Prostate gland (tissue), 2 donors: ENCODE data around the gene RAB20. TPM values are rescaled to one million over a fixed set of nuclear protein-coding genes. Genes with fewer than 3 reads are reported as not detected.

ENCODE experiments used
- DNase-seq: peaks from one replicate; pipeline ENCODE4 v3.0.0-alpha.2; 2019; ENCODE audit warnings: low spot score
- H3K27ac ChIP-seq, 2 donors: fragments of 200-600 bp; sonication (generic); 2 replicates each; pipeline ENCODE4 v1.5.1; 2017 to 2019
- H3K27me3 ChIP-seq: fragments of 200-600 bp; sonication (generic); replicated peaks from 2 replicates; pipeline ENCODE4 v1.5.1; 2019; ENCODE audit not compliant: insufficient read depth
- H3K36me3 ChIP-seq, 2 donors: fragments of 200-600 bp; sonication (generic); 1 replicate in 1 of 2; 2 replicates in 1 of 2; pipeline versions ENCODE4 v1.5.1 to v1.8.1; 2017 to 2019
- H3K4me1 ChIP-seq: fragments of 200-600 bp; sonication (generic); replicated peaks from 2 replicates; pipeline ENCODE4 v1.5.1; 2019
- H3K4me3 ChIP-seq, 2 donors: fragments of 200-600 bp; sonication (generic); 2 replicates each; pipeline ENCODE4 v1.5.1; 2017 to 2019
- H3K9me3 ChIP-seq: fragments of 200-600 bp; sonication (generic); 2 replicates; pipeline ENCODE4 v1.5.1; 2017
- POLR2A ChIP-seq: fragments of 450-650 bp; IDR thresholded peaks from one replicate; pipeline ENCODE4 v1.6.1; 2016; ENCODE audit warnings: antibody characterized with exemption, mild to moderate bottlenecking
- POLR2AphosphoS5 ChIP-seq: sonication (generic); formaldehyde crosslinking; IDR thresholded peaks from one replicate; pipeline ENCODE4 v1.6.1; 2017; ENCODE audit warnings: antibody characterized with exemption
- WGBS: methylation state at CpG from one replicate; pipeline ENCODE4 v1.1.5; 2018; 5-methylcytosine and 5-hydroxymethylcytosine counted together
- intact Hi-C: fragments of 100-400 bp; cut with DNase I; formaldehyde crosslinking; loops from one replicate; pipeline ENCODE4 v1.14.2; 2022
- total RNA-seq, 2 donors: library from RNA; depleted of rRNA; stranded (reverse); fragments of >200 nt; gene quantifications; one replicate each; pipeline ENCODE4 v1.1.0, GENCODE V29; 2016
- TF ChIP-seq, protein P1 (sequence below), 4 experiments: fragments of 200-600 bp in 2 of 4; fragments of 450-650 bp in 2 of 4; sonication (generic) in 2 of 4; IDR thresholded peaks; 1 replicate in 3 of 4; 2 replicates in 1 of 4; pipeline ENCODE4 v1.5.1; 2016 to 2019; ENCODE audit warnings: antibody characterized with exemption in 4 of 4, mild to moderate bottlenecking in 2 of 4, moderate library complexity in 2 of 4

Gene RAB20
- total RNA-seq, 2 donors from 2014 or later = 24.0 to 42.1 TPM

DNA sequence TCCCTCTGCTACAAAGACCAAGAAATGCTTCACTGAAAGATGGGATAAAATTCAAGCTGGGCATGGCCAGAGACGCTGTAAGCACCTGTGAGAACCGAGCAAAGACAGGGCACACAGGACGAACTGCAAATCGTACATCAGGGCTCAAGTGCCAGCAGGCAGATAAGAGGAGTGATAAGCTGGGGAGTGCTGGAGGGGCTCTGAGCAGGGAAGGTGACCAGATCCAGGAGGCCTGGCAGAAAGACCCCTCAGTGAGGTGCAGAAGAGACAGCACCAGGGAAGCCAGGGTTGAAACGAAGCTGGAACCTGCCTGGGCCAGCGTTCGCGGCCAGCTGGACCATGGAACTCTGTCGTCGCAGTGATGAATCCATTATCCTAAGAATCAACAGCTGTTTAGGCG is 10.2 kb downstream of the RAB20 start:
- DNase-seq = no peak
- 35% methylated on average over 11 of the region's 11 CpGs for WGBS
- Histone ChIP-seq H3K9me3 (no peaks in the 10 kb centered on the region), H3K27ac (no peak overlapping the region), H3K4me1 (peaks cover 2% of the 10 kb centered on the region), H3K36me3 (no peaks in the 10 kb centered on the region), H3K4me3 (no peak overlapping the region), H3K27me3 (no peaks in the 10 kb centered on the region)
- TF ChIP-seq, protein P1, sequence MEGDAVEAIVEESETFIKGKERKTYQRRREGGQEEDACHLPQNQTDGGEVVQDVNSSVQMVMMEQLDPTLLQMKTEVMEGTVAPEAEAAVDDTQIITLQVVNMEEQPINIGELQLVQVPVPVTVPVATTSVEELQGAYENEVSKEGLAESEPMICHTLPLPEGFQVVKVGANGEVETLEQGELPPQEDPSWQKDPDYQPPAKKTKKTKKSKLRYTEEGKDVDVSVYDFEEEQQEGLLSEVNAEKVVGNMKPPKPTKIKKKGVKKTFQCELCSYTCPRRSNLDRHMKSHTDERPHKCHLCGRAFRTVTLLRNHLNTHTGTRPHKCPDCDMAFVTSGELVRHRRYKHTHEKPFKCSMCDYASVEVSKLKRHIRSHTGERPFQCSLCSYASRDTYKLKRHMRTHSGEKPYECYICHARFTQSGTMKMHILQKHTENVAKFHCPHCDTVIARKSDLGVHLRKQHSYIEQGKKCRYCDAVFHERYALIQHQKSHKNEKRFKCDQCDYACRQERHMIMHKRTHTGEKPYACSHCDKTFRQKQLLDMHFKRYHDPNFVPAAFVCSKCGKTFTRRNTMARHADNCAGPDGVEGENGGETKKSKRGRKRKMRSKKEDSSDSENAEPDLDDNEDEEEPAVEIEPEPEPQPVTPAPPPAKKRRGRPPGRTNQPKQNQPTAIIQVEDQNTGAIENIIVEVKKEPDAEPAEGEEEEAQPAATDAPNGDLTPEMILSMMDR (IDR thresholded peaks at IDR 0.05) = no peak
- TF ChIP-seq POLR2A (no peak), POLR2AphosphoS5 (no peak)
- intact Hi-C loops = no loop called here

DNA sequence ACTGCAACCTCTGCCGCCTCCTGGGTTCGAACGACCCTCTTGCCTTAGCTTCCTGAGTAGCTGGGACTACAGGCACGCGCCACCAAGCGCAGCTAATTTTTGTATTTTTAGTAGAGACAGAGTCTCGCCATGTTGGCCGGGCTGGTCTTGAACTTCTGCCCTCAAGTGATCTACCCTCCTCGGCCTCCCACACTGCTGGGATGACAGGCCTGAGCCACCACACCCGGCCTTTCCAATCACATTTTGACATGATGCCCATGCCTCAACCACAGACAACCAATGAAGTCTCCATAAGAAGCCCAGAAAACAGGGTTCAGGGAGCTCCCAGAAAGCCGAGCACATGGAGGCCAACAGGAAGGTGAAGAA is 11.7 kb downstream of the RAB20 start:
- no peaks in the 10 kb centered on the region for H3K9me3 ChIP-seq

GRCh38 chr13:110548891-110549794 is 12.4 kb downstream of the RAB20 start:
- Histone ChIP-seq H3K4me3 (no peak overlapping the region), H3K27ac (no peak overlapping the region), H3K4me1 (no peaks in the 10 kb centered on the region), H3K9me3 (no peaks in the 10 kb centered on the region), H3K36me3 (no peaks in the 10 kb centered on the region), H3K27me3 (no peaks in the 10 kb centered on the region)
- TF ChIP-seq POLR2AphosphoS5 (no peak), POLR2A (no peak)
- TF ChIP-seq, protein P1 (IDR thresholded peaks at IDR 0.05) = no peak
- DNase-seq = no peak
- 84% methylated on average over 7 of the region's 7 CpGs for WGBS
- intact Hi-C loops = no loop called here

More for the DNA sequence above, 11.7 kb downstream of the RAB20 start:
- WGBS = 98% methylated on average over 11 of the region's 11 CpGs
- Histone ChIP-seq H3K36me3 (no peaks in the 10 kb centered on the region), H3K4me3 (no peak overlapping the region), H3K27me3 (no peaks in the 10 kb centered on the region), H3K27ac (no peak overlapping the region), H3K4me1 (no peaks in the 10 kb centered on the region)
- DNase-seq = no peak
- intact Hi-C loops = no loop called here
- TF ChIP-seq, protein P1 (IDR thresholded peaks at IDR 0.05) = no peak
- no peak for TF ChIP-seq POLR2A
- TF ChIP-seq POLR2AphosphoS5 = no peak

DNA sequence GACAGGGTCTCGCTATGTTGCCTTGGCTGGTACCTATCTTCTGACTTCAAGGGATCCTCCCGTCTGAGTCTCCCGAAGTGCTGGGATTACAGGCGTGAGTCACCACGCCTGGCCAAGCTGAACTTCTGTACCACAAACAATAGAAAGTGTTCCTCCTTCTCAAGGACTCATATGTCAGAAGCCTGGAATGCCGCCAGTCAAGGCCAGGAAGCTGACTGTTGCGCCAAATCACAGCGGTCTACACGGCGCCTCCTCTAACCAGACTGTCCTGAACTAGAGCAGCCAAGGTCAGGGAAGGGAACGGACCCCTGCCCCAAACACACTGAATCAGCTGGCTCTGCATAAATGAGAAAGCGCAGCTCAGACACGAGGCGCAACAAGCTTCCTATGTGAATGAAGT is 14.6 kb downstream of the RAB20 start:
- DNase-seq = peak; percentile 56
- TF ChIP-seq POLR2AphosphoS5 (peak; percentile 53), POLR2A (no peak)
- TF ChIP-seq, protein P1 (IDR thresholded peaks at IDR 0.05) = no peak
- Histone ChIP-seq H3K4me3 (no peak overlapping the region), H3K9me3 (no peaks in the 10 kb centered on the region), H3K27ac (no peak overlapping the region), H3K4me1 (peaks cover 3% of the 10 kb centered on the region), H3K27me3 (no peaks in the 10 kb centered on the region), H3K36me3 (no peaks in the 10 kb centered on the region)
- WGBS = 79% methylated on average over 14 of the region's 14 CpGs
- intact Hi-C loops = no loop called here

GRCh38 chr13:110546378-110546777 is 15.1 kb downstream of the RAB20 start:
- Histone ChIP-seq H3K4me1 (peaks cover 8% of the 10 kb centered on the region), H3K36me3 (no peaks in the 10 kb centered on the region), H3K4me3 (no peak overlapping the region), H3K9me3 (no peaks in the 10 kb centered on the region), H3K27ac (no peak overlapping the region), H3K27me3 (no peaks in the 10 kb centered on the region)
- intact Hi-C loops = no loop called here
- 93% methylated on average over 4 of the region's 4 CpGs for WGBS
- no peak for TF ChIP-seq POLR2A
- TF ChIP-seq POLR2AphosphoS5 = no peak
- TF ChIP-seq, protein P1 (IDR thresholded peaks at IDR 0.05) = no peak
- DNase-seq = no peak
